Neural progenitor cell (in vitro differentiated cells): Measurements from ENCODE around the gene DRAXIN. TPM values are rescaled to one million over a fixed set of nuclear protein-coding genes. Genes with fewer than 3 reads are reported as not detected.
A peak's percentile ranks its signal among the peaks of the same experiment; 100 is the strongest.

ENCODE experiments used
- DNase-seq: peaks from one replicate; pipeline ENCODE4 v3.0.0-alpha.2; 2016; ENCODE audit warnings: low spot score
- H2AFZ ChIP-seq: fragments of 200-600 bp; sonication (generic); replicated peaks from 2 replicates; pipeline ENCODE4 v1.6.1; 2016; ENCODE audit warnings: antibody characterized with exemption
- H3F3A ChIP-seq: fragments of 200-600 bp; sonication (generic); 2 replicates; pipeline ENCODE4 v1.6.1; 2016; ENCODE audit warnings: antibody characterized with exemption, low read depth
- H3K27ac ChIP-seq: fragments of 200-600 bp; sonication (generic); 2 replicates; pipeline ENCODE4 v1.5.1; 2016; ENCODE audit warnings: mild to moderate bottlenecking
- H3K27me3 ChIP-seq: fragments of 200-600 bp; sonication (generic); 2 replicates; pipeline ENCODE4 v1.6.1; 2016; ENCODE audit warnings: mild to moderate bottlenecking, moderate library complexity
- H3K36me3 ChIP-seq: fragments of 200-600 bp; sonication (generic); 2 replicates; pipeline ENCODE4 v1.5.1; 2016
- H3K4me1 ChIP-seq: fragments of 200-600 bp; sonication (generic); 2 replicates; pipeline ENCODE4 v1.6.1; 2016; ENCODE audit warnings: mixed run types
- H3K4me2 ChIP-seq: fragments of 200-600 bp; sonication (generic); 2 replicates; pipeline ENCODE4 v1.6.1; 2016
- H3K4me3 ChIP-seq: fragments of 200-600 bp; sonication (generic); 2 replicates; pipeline ENCODE4 v1.5.1; 2016
- H3K79me2 ChIP-seq: fragments of 200-600 bp; sonication (generic); 2 replicates; pipeline ENCODE4 v1.6.1; 2016; ENCODE audit warnings: low read depth
- H3K9ac ChIP-seq: fragments of 200-600 bp; sonication (generic); 2 replicates; pipeline ENCODE4 v1.6.1; 2016
- H3K9me3 ChIP-seq: fragments of 200-600 bp; sonication (generic); 2 replicates; pipeline ENCODE4 v1.5.1; 2016; ENCODE audit warnings: low read depth
- H4K20me1 ChIP-seq: fragments of 200-600 bp; sonication (generic); 2 replicates; pipeline ENCODE4 v1.6.1; 2016; ENCODE audit warnings: low read depth
- H3K27ac Mint-ChIP-seq: 3 replicates; pipeline ENCODE4 v1.8.0; 2021; ENCODE audit warnings: mixed read lengths
- H3K27me3 Mint-ChIP-seq: 2 replicates; pipeline ENCODE4 v1.8.0; 2022; ENCODE audit warnings: low read depth, mild to moderate bottlenecking, inconsistent platforms, moderate library complexity, mixed read lengths; ENCODE audit not compliant: insufficient read depth
- H3K36me3 Mint-ChIP-seq: 3 replicates; pipeline ENCODE4 v1.8.0; 2021; ENCODE audit warnings: mixed read lengths
- H3K4me1 Mint-ChIP-seq: 3 replicates; pipeline ENCODE4 v1.8.0; 2021; ENCODE audit warnings: mixed read lengths
- H3K4me3 Mint-ChIP-seq: 3 replicates; pipeline ENCODE4 v1.8.0; 2021; ENCODE audit warnings: mild to moderate bottlenecking, moderate library complexity, mixed read lengths
- H3K9me3 Mint-ChIP-seq: 3 replicates; pipeline ENCODE4 v1.8.0; 2020; ENCODE audit warnings: mixed read lengths
- CTCF ChIP-seq: fragments of 200-600 bp; sonication (generic); IDR thresholded peaks from 2 replicates; pipeline ENCODE4 v1.5.1; 2017; ENCODE audit warnings: antibody characterized with exemption, mild to moderate bottlenecking
- EZH2 ChIP-seq: fragments of 200-600 bp; sonication (generic); IDR thresholded peaks from 2 replicates; pipeline ENCODE4 v1.6.1; 2017; ENCODE audit warnings: antibody characterized with exemption, mild to moderate bottlenecking, moderate library complexity
- EZH2phosphoT487 ChIP-seq: fragments of 200-600 bp; sonication (generic); IDR thresholded peaks from 2 replicates; pipeline ENCODE4 v1.6.1; 2017; ENCODE audit warnings: antibody characterized with exemption
- total RNA-seq: library from RNA; depleted of rRNA; stranded (reverse); fragments of >200 nt; gene quantifications from 2 replicates; pipeline ENCODE4 v1.2.3, GENCODE V29; 2015; ENCODE audit warnings: low replicate concordance

DRAXIN gene
- total RNA-seq, 1 donor from 2014 or later = 27.1 TPM

DNA sequence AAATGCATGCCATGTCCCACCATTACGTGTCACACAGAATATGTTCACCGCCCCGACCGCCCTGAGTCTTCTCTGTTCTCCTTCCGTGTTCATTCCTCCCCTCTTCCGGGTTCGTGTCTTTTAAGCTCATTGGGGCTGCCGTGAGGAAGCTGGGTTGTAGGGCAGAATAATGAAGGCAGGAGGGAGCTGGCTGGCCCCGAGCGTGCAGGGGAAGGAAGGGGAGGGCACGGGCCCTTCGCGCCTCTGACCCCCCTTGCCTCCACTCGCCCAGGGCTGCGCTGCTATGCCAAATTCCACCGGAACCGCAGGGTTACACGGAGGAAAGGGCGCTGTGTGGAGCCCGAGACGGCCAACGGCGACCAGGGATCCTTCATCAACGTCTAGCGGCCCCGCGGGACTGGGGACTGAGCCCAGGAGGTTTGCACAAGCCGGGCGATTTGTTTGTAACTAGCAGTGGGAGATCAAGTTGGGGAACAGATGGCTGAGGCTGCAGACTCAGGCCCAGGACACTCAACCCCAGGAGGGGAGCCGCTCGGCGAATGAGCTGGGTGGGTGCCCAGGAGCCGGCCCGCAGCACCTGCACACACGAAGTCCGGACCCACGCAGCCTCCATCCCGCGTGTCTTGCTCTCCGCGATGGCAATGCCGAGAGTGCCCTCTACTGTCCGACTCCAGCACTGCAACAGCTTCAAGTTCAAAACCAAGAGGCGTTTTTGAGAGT, 28.0 kb downstream of the DRAXIN start:
- no peaks in the 10 kb centered on the region for H3K4me1 ChIP-seq
- H3K9me3 Mint-ChIP-seq = no peaks in the 10 kb centered on the region
- peak overlapping the region; percentile 39 for H3K4me2 ChIP-seq
- TF ChIP-seq EZH2phosphoT487 (no peak), EZH2 (no peak), CTCF (peak; percentile 98)
- peaks cover 15% of the 10 kb centered on the region for H3K4me1 Mint-ChIP-seq
- H3K27me3 Mint-ChIP-seq = no peaks in the 10 kb centered on the region
- H3K27ac ChIP-seq = no peak overlapping the region
- H3K4me3 ChIP-seq = no peak overlapping the region
- H3F3A ChIP-seq = peaks cover 18% of the 10 kb centered on the region
- H3K9me3 ChIP-seq = no peaks in the 10 kb centered on the region
- H3K9ac ChIP-seq = no peak overlapping the region
- no peak overlapping the region for H2AFZ ChIP-seq
- no peak overlapping the region for H3K27ac Mint-ChIP-seq
- H3K79me2 ChIP-seq = no peaks in the 10 kb centered on the region
- H3K36me3 ChIP-seq = no peaks in the 10 kb centered on the region
- peaks cover 20% of the 10 kb centered on the region for H4K20me1 ChIP-seq
- peak; percentile 48 for DNase-seq
- no peaks in the 10 kb centered on the region for H3K27me3 ChIP-seq
- H3K36me3 Mint-ChIP-seq = peaks cover 5% of the 10 kb centered on the region
- peak overlapping the region; percentile 60 for H3K4me3 Mint-ChIP-seq

GRCh38 chr1:11720033-11720376, 28.5 kb downstream of the DRAXIN start:
- Mint-ChIP-seq H3K27me3 (no peaks in the 10 kb centered on the region), H3K27ac (no peak overlapping the region), H3K4me1 (peaks cover 15% of the 10 kb centered on the region), H3K9me3 (no peaks in the 10 kb centered on the region), H3K4me3 (peak overlapping the region; percentile 60), H3K36me3 (peaks cover 5% of the 10 kb centered on the region)
- no peaks in the 10 kb centered on the region for H3K4me1 ChIP-seq
- H3K4me3 ChIP-seq = no peak overlapping the region
- TF ChIP-seq EZH2phosphoT487 = no peak
- TF ChIP-seq EZH2 = no peak
- no peak for TF ChIP-seq CTCF
- DNase-seq = no peak
- H2AFZ ChIP-seq = no peak overlapping the region
- no peaks in the 10 kb centered on the region for H3K79me2 ChIP-seq
- no peaks in the 10 kb centered on the region for H3K36me3 ChIP-seq
- no peaks in the 10 kb centered on the region for H3K9me3 ChIP-seq
- no peak overlapping the region for H3K27ac ChIP-seq
- H3K9ac ChIP-seq = no peak overlapping the region
- H3K27me3 ChIP-seq = no peaks in the 10 kb centered on the region
- no peak overlapping the region for H3K4me2 ChIP-seq
- peaks cover 22% of the 10 kb centered on the region for H3F3A ChIP-seq
- H4K20me1 ChIP-seq = peaks cover 20% of the 10 kb centered on the region

DNA sequence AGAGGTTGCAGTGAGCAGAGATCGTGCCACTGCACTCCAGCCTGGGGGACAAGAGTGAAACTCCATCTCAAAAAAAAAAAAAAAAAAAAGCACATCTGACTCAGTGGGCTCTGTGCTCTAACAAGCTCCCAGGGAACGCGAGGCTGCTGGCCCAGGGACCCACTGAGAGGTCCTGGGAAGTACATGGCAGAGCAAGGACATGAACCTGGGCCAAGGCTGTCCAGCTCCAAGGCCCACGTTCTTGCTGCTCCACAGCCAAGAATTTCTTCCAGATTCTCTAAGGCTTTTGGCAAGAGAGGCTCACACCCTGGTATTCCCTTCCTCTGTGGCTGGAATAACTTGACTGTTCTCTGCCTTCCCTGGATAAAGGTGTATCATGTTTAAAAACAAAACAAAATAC, 29.0 kb downstream of the DRAXIN start:
- TF ChIP-seq EZH2phosphoT487 (no peak), EZH2 (no peak), CTCF (no peak)
- H3K27me3 ChIP-seq = no peaks in the 10 kb centered on the region
- Mint-ChIP-seq H3K9me3 (no peaks in the 10 kb centered on the region), H3K27ac (no peak overlapping the region), H3K27me3 (peaks cover 2% of the 10 kb centered on the region), H3K4me1 (peaks cover 14% of the 10 kb centered on the region), H3K4me3 (no peak overlapping the region), H3K36me3 (peaks cover 5% of the 10 kb centered on the region)
- H2AFZ ChIP-seq = no peak overlapping the region
- peaks cover 5% of the 10 kb centered on the region for H3K4me1 ChIP-seq
- no peak overlapping the region for H3K9ac ChIP-seq
- no peaks in the 10 kb centered on the region for H3K9me3 ChIP-seq
- peaks cover 23% of the 10 kb centered on the region for H3F3A ChIP-seq
- H3K27ac ChIP-seq = no peak overlapping the region
- peaks cover 20% of the 10 kb centered on the region for H4K20me1 ChIP-seq
- no peak overlapping the region for H3K4me2 ChIP-seq
- no peak for DNase-seq
- H3K79me2 ChIP-seq = no peaks in the 10 kb centered on the region
- H3K36me3 ChIP-seq = no peaks in the 10 kb centered on the region
- no peak overlapping the region for H3K4me3 ChIP-seq
